Retinal pigment epithelial cell (primary cell): Measurements from ENCODE around the gene ADAMTS19.
A peak's percentile ranks its signal among the peaks of the same experiment; 100 is the strongest.

Source experiments
- DNase-seq: peaks from one replicate; pipeline ENCODE4 v3.0.0-alpha.2; 2010; ENCODE audit warnings: low read depth
- H3K4me3 ChIP-seq: 2 replicates; pipeline ENCODE4 v1.5.1; 2011; ENCODE audit warnings: mild to moderate bottlenecking, low read length, control low read depth, moderate library complexity
- TF ChIP-seq, protein P1 (sequence below): conservative IDR thresholded peaks from 2 replicates; pipeline ENCODE4 v1.5.1; 2011; ENCODE audit warnings: low read depth, low read length, control low read depth, inconsistent platforms

ADAMTS19 gene

DNA sequence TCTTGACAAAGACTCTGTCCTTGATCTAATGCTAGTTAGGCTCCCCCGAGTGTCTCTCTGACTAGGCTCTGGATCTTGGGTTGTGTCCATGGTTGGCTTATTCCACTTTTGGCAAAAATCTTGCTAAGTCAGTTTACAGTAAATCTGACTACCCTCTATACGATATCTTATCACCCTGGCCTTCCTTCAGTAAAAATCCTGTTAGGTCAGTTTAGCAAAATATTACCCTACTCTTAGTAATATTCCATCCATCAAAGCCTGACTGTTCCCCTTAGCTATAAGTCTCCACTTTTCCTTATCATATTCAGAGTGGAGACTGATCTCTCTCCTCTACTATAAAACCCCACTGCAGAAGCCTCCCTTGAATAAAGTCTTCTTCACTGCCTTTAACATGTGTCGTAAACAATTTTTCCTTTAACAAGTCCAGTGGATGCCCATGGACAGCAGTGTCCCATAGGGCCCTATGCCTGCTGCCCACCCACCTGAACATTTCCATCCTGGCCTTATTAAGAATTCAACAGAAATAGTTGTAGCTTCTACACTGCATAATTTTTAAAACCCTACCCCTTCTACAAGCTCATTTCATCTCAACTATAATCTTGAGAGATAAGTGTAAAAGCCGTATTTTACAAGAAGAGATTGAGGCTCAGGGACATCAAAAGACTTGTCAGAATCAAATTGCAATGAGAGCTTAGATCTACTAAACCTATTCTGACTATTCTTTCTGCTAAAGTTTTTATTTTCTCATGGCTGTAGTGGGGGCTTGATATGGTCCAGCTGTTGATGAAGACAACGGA is 310.1 kb downstream of the ADAMTS19 start:
- DNase-seq = no peak
- no peak overlapping the region for H3K4me3 ChIP-seq
- TF ChIP-seq, protein P1, sequence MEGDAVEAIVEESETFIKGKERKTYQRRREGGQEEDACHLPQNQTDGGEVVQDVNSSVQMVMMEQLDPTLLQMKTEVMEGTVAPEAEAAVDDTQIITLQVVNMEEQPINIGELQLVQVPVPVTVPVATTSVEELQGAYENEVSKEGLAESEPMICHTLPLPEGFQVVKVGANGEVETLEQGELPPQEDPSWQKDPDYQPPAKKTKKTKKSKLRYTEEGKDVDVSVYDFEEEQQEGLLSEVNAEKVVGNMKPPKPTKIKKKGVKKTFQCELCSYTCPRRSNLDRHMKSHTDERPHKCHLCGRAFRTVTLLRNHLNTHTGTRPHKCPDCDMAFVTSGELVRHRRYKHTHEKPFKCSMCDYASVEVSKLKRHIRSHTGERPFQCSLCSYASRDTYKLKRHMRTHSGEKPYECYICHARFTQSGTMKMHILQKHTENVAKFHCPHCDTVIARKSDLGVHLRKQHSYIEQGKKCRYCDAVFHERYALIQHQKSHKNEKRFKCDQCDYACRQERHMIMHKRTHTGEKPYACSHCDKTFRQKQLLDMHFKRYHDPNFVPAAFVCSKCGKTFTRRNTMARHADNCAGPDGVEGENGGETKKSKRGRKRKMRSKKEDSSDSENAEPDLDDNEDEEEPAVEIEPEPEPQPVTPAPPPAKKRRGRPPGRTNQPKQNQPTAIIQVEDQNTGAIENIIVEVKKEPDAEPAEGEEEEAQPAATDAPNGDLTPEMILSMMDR = no peak

GRCh38 chr5:129771058-129771838 is 311.1 kb downstream of the ADAMTS19 start:
- TF ChIP-seq, protein P1 = peak; percentile 88
- DNase-seq = no peak
- H3K4me3 ChIP-seq = no peak overlapping the region

- no peak for DNase-seq
- TF ChIP-seq, protein P1 = no peak
- no peak overlapping the region for H3K4me3 ChIP-seq
Observed at GRCh38 chr5:129773376-129773775, 313.3 kb downstream of the ADAMTS19 start.

DNA sequence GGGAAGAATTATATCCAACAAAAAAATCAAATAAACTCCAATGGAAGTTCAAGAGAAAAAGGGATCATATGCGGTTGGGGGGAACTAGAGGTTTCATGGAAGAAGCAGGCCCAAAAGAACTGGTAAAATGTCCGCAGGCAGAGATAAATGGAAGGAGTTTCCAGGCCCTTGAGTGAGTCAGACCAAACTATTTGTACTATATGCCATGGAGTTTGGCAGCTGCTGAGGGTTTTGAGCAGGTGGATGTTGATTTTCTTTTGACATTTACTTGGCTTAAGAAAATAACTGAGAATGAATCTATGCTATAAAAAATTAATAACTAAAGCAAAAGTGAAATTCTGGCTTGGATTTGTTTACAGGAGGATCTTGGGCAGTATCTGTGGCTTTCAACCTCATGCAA is 321.5 kb downstream of the ADAMTS19 start:
- H3K4me3 ChIP-seq = no peak overlapping the region
- DNase-seq = no peak
- TF ChIP-seq, protein P1 = no peak
